Prostate gland (tissue), 2 donors: ENCODE results near the gene FAM120AOS. TPM values are rescaled to one million over a fixed set of nuclear protein-coding genes. Genes with fewer than 3 reads are reported as not detected.

Source experiments
- DNase-seq: peaks from one replicate; pipeline ENCODE4 v3.0.0-alpha.2; 2019; ENCODE audit warnings: low spot score
- H3K27ac ChIP-seq, 2 donors: fragments of 200-600 bp; sonication (generic); 2 replicates each; pipeline ENCODE4 v1.5.1; 2017 to 2019
- H3K27me3 ChIP-seq: fragments of 200-600 bp; sonication (generic); replicated peaks from 2 replicates; pipeline ENCODE4 v1.5.1; 2019; ENCODE audit not compliant: insufficient read depth
- H3K36me3 ChIP-seq, 2 donors: fragments of 200-600 bp; sonication (generic); 1 replicate in 1 of 2; 2 replicates in 1 of 2; pipeline versions ENCODE4 v1.5.1 to v1.8.1; 2017 to 2019
- H3K4me1 ChIP-seq: fragments of 200-600 bp; sonication (generic); replicated peaks from 2 replicates; pipeline ENCODE4 v1.5.1; 2019
- H3K4me3 ChIP-seq, 2 donors: fragments of 200-600 bp; sonication (generic); 2 replicates each; pipeline ENCODE4 v1.5.1; 2017 to 2019
- H3K9me3 ChIP-seq: fragments of 200-600 bp; sonication (generic); 2 replicates; pipeline ENCODE4 v1.5.1; 2017
- POLR2A ChIP-seq: fragments of 450-650 bp; IDR thresholded peaks from one replicate; pipeline ENCODE4 v1.6.1; 2016; ENCODE audit warnings: antibody characterized with exemption, mild to moderate bottlenecking
- POLR2AphosphoS5 ChIP-seq: sonication (generic); formaldehyde crosslinking; IDR thresholded peaks from one replicate; pipeline ENCODE4 v1.6.1; 2017; ENCODE audit warnings: antibody characterized with exemption
- WGBS: methylation state at CpG from one replicate; pipeline ENCODE4 v1.1.5; 2018; 5-methylcytosine and 5-hydroxymethylcytosine counted together
- intact Hi-C: fragments of 100-400 bp; cut with DNase I; formaldehyde crosslinking; loops from one replicate; pipeline ENCODE4 v1.14.2; 2022
- total RNA-seq, 2 donors: library from RNA; depleted of rRNA; stranded (reverse); fragments of >200 nt; gene quantifications; one replicate each; pipeline ENCODE4 v1.1.0, GENCODE V29; 2016
- TF ChIP-seq, protein P1 (sequence below), 4 experiments: fragments of 200-600 bp in 2 of 4; fragments of 450-650 bp in 2 of 4; sonication (generic) in 2 of 4; IDR thresholded peaks; 1 replicate in 3 of 4; 2 replicates in 1 of 4; pipeline ENCODE4 v1.5.1; 2016 to 2019; ENCODE audit warnings: antibody characterized with exemption in 4 of 4, mild to moderate bottlenecking in 2 of 4, moderate library complexity in 2 of 4

FAM120AOS gene
- total RNA-seq, 2 donors from 2014 or later: 60.7 to 83.8 TPM

DNA sequence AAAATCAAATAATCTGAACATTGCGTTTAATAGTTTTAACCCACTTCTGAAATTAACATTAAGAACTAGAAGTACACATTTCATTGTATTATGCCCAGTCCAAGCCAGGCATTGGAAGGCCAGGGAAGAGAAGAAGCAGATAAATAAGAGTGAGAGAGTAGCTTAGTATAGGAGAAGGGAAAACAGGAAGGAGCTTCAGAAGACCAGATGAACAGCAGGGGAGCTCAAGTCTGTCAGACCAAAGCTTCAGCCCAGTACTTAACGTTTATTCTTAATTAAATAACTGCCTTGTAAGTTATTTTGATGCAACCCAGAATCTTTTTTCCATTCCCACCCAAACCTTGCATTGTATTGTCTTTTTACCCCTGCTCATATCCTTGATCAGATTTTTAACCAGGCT is 11.5 kb upstream of the FAM120AOS start:
- Histone ChIP-seq H3K4me1 (no peaks in the 10 kb centered on the region), H3K27ac (no peak overlapping the region), H3K36me3 (no peaks in the 10 kb centered on the region), H3K27me3 (no peaks in the 10 kb centered on the region), H3K9me3 (no peaks in the 10 kb centered on the region), H3K4me3 (no peak overlapping the region)
- TF ChIP-seq POLR2AphosphoS5 (no peak), POLR2A (no peak)
- TF ChIP-seq, protein P1, sequence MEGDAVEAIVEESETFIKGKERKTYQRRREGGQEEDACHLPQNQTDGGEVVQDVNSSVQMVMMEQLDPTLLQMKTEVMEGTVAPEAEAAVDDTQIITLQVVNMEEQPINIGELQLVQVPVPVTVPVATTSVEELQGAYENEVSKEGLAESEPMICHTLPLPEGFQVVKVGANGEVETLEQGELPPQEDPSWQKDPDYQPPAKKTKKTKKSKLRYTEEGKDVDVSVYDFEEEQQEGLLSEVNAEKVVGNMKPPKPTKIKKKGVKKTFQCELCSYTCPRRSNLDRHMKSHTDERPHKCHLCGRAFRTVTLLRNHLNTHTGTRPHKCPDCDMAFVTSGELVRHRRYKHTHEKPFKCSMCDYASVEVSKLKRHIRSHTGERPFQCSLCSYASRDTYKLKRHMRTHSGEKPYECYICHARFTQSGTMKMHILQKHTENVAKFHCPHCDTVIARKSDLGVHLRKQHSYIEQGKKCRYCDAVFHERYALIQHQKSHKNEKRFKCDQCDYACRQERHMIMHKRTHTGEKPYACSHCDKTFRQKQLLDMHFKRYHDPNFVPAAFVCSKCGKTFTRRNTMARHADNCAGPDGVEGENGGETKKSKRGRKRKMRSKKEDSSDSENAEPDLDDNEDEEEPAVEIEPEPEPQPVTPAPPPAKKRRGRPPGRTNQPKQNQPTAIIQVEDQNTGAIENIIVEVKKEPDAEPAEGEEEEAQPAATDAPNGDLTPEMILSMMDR (IDR thresholded peaks at IDR 0.05): no peak
- WGBS: 63% methylated on average over 2 of the region's 2 CpGs
- intact Hi-C loops: no loop called here
- DNase-seq: no peak

DNA sequence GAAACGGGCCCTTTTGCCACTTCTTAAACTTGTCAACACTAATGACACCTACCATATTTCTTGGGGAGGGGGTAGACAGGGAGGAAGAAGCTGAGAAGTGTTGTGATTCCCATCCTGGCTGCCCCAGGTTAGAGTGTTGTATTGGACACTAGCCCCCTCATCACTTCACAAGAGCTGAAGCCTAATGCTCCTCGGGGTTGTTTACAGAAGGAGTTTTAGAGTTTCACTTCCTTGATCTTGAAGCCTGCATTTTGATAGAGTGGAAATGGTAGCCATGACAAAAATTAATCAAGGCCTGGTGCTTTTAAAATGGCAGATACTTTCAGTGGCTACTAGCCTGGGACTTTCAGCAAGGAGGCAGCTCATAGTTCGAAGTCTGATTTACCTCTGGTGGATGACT is 11.0 kb upstream of the FAM120AOS start:
- TF ChIP-seq POLR2A: no peak
- no peak for TF ChIP-seq POLR2AphosphoS5
- TF ChIP-seq, protein P1 (IDR thresholded peaks at IDR 0.05): no peak
- no peaks in the 10 kb centered on the region for H3K4me1 ChIP-seq
- no peaks in the 10 kb centered on the region for H3K9me3 ChIP-seq
- H3K27me3 ChIP-seq: no peaks in the 10 kb centered on the region
- no peak overlapping the region for H3K4me3 ChIP-seq
- no peak for DNase-seq
- intact Hi-C loops: no loop called here
- H3K27ac ChIP-seq: no peak overlapping the region
- 54% methylated on average over 3 of the region's 3 CpGs for WGBS
- no peaks in the 10 kb centered on the region for H3K36me3 ChIP-seq

DNA sequence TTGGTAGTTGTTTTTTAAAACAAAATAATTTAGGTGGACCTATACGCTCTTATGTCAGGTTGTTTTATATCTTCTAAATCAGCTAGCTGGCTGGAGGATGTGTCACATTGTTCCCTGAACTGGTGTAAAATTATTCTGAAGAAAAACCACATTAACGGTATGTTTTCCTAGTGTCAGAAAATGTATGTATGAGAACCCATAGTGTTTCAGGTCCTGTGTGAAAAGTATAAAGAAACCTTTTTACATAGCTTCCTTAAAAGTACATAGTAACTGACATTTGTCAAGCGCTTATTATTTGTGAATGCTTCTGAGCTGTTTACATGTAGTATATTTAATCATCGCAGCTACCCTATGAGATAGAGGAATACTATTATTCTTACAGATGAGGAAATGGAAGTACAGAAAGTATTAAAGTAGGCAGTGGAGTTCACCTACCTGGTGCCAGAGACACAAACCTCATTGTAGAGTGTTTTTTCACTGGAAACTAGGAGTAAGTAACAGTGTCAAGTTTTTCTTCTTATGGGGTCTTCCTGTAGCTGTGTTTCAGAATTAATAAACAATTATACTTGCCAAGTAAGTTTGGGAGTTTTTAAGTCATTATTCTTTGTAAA is 10.4 kb upstream of the FAM120AOS start:
- Histone ChIP-seq H3K27me3 (no peaks in the 10 kb centered on the region), H3K9me3 (no peaks in the 10 kb centered on the region), H3K36me3 (no peaks in the 10 kb centered on the region), H3K4me3 (no peak overlapping the region), H3K27ac (no peak overlapping the region), H3K4me1 (no peaks in the 10 kb centered on the region)
- intact Hi-C loops: no loop called here
- DNase-seq: no peak
- TF ChIP-seq, protein P1 (IDR thresholded peaks at IDR 0.05): no peak
- TF ChIP-seq POLR2A (no peak), POLR2AphosphoS5 (no peak)
- WGBS: 80% methylated on average over 4 of the region's 4 CpGs

DNA sequence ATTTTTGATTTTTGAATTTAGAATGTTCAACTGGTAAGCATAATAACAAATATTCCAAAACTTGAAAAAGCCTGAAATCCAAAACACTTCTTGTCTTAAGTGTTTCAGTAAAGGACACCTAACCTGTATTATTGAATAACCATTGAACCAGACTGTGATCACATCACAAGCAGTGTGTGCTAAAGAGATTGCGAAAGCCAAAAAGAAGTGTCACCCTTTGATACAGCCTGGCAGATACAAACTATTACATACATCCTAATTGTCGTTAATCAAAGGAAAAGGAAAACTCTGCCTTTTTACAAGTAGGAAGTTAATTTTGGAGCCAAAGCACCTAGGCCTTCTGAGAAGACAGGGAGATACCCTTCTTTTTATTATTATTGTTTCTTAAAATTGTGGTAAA is 8.4 kb upstream of the FAM120AOS start:
- no peak for TF ChIP-seq POLR2AphosphoS5
- TF ChIP-seq, protein P1 (IDR thresholded peaks at IDR 0.05): no peak
- no peak for TF ChIP-seq POLR2A
- no peak for DNase-seq
- Histone ChIP-seq H3K36me3 (no peaks in the 10 kb centered on the region), H3K9me3 (no peaks in the 10 kb centered on the region), H3K27ac (no peak overlapping the region), H3K4me1 (no peaks in the 10 kb centered on the region), H3K27me3 (no peaks in the 10 kb centered on the region), H3K4me3 (no peak overlapping the region)
- 78% methylated on average over 2 of the region's 2 CpGs for WGBS
- intact Hi-C loops: no loop called here

DNA sequence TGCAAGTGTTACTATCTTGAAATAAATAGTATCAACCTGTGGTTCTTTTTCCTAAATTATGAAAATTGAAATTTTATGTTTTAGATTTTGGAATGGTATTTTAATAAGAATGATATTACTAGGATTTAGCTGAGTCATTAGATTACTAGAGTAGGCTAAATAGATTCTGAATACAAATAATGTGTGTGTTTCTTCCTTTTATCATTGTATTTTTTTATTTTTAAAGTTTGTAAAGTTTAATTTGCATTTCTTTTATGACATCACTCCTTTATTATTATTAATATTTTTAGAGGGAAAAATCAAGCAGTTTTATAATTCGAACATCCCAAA is 8.0 kb upstream of the FAM120AOS start:
- Histone ChIP-seq H3K27ac (no peak overlapping the region), H3K27me3 (no peaks in the 10 kb centered on the region), H3K4me1 (no peaks in the 10 kb centered on the region), H3K9me3 (no peaks in the 10 kb centered on the region), H3K36me3 (no peaks in the 10 kb centered on the region), H3K4me3 (no peak overlapping the region)
- WGBS: 96% methylated on average over 1 of the region's 1 CpG
- intact Hi-C loops: no loop called here
- no peak for TF ChIP-seq POLR2A
- TF ChIP-seq, protein P1 (IDR thresholded peaks at IDR 0.05): no peak
- TF ChIP-seq POLR2AphosphoS5: no peak
- no peak for DNase-seq
